GM13976 (cell line): ENCODE results near the gene WASF3.
"Not testable (repeated sequence)": the region's sequence is repeated elsewhere in the genome, so short reads cannot be mapped to it uniquely, and the experiment has no call there.

Source experiments
- DNase-seq: peaks from one replicate; pipeline ENCODE4 v3.0.0; 2012; ENCODE audit warnings: low spot score
- in situ Hi-C: fragments of 300-500 bp; cut with MboI; formaldehyde crosslinking; loops from one replicate; pipeline ENCODE4 v1.12.0; 2022; ENCODE audit warnings: low sequenced_read_pairs, mixed read lengths, inconsistent platforms; ENCODE audit not compliant: unreplicated experiment
- TF ChIP-seq, protein P1 (sequence below): IDR thresholded peaks from 2 replicates; pipeline ENCODE4 v1.5.1; 2012; ENCODE audit warnings: borderline replicate concordance, mild to moderate bottlenecking; ENCODE audit not compliant: insufficient read depth; ENCODE audit errors: extremely low read depth, missing control alignments, control extremely low read depth

Gene WASF3

DNA sequence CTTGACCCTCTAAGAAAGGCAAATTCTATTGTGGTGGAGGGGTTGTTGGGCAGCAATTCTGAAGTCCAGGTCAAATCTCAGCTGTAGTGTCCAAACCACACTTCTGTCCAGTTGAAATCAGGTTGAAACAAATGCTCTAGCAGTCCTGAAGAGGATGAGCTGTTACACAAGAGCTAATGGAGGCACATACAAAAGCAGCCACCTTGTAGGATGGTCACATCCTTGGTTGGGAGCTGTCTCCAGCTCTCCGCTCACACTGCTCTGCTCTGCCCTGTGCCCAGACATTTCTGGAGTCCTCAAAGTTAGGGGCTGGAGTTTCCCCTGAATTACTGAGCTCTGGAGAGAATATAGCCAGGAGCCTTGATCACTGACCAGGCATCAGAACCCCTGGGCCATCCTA is 155.9 kb downstream of the WASF3 start:
- DNase-seq: no peak
- in situ Hi-C loops: no loop called here
- TF ChIP-seq, protein P1, sequence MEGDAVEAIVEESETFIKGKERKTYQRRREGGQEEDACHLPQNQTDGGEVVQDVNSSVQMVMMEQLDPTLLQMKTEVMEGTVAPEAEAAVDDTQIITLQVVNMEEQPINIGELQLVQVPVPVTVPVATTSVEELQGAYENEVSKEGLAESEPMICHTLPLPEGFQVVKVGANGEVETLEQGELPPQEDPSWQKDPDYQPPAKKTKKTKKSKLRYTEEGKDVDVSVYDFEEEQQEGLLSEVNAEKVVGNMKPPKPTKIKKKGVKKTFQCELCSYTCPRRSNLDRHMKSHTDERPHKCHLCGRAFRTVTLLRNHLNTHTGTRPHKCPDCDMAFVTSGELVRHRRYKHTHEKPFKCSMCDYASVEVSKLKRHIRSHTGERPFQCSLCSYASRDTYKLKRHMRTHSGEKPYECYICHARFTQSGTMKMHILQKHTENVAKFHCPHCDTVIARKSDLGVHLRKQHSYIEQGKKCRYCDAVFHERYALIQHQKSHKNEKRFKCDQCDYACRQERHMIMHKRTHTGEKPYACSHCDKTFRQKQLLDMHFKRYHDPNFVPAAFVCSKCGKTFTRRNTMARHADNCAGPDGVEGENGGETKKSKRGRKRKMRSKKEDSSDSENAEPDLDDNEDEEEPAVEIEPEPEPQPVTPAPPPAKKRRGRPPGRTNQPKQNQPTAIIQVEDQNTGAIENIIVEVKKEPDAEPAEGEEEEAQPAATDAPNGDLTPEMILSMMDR: no peak

DNA sequence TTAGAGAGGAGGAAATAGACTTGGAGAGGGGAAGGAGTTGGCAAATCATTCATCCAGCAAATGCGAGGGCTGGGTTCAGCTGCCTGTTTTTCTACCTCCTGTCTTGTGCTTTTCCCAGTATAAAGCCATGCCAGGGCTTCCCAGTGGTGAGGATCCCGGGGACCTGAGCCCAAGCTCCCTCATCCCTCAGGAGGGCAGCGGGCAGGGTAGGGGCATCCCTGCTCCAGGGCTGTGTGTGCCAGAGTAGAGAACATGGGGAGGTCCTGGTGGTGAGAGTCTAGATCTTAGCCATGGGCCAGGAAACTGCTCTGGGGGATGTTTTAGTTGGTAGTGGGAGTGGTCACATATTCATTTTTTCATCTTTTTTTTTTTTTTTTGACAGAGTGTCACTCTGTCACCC is 159.5 kb downstream of the WASF3 start:
- no peak for DNase-seq
- TF ChIP-seq, protein P1: no peak
- in situ Hi-C loops: no loop called here

- in situ Hi-C loops: no loop called here
- TF ChIP-seq, protein P1: no peak
- no peak for DNase-seq
Measured at GRCh38 chr13:26718146-26718545, 160.7 kb downstream of the WASF3 start.

GRCh38 chr13:26718872-26719271 is 161.4 kb downstream of the WASF3 start:
- DNase-seq: no peak
- TF ChIP-seq, protein P1: no peak
- in situ Hi-C loops: no loop called here

DNA sequence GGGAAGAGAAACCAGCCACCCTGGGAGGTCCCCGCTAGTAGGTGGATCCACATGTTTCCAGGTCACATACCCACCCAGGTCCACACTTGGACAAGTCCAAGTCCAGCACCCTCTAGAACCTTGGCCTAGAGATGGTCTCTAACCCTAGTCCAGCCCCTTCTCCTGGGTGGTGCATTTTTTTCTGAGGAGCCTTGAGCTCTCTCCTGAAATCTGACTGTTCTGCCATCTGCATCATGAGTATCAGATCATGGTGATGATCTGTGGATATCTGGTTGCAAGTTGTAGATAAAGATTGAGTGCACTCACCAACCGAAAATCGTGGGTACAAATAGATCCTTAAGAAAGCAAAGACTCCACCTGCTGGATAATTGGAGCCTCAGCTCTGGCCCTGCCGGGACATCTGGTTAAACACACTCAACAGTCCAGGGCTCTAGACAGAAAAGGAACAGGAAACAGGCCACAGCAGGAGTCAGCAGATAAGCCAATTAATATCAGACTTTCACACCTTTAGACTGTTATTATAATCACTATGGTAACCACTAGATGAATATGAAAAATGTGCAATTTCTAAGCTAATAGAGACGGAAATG is 162.0 kb downstream of the WASF3 start:
- no peak for DNase-seq
- in situ Hi-C loops: no loop called here
- TF ChIP-seq, protein P1: no peak

GRCh38 chr13:26721251-26722121 is 164.0 kb downstream of the WASF3 start:
- TF ChIP-seq, protein P1: no peak
- no peak for DNase-seq
- in situ Hi-C loops: no loop called here

DNA sequence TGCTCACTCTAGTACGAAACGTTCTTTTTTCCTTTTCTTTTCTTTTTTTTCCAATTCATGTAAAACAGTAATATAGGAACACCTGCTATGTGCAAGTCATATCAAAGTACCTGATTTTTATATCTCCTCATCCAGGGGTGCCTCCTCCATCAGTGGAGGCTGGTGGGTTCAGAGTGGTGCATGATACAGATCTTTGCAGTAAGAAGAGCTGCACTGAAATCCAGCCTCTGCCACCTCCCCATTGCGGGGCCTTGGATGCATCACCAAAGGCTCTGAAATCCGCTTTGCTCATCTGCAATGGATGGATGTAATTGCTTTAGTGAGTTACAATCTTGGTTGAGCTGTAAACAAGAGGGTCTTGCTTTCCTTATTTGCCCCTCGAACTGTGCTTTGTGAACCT is 164.8 kb downstream of the WASF3 start:
- in situ Hi-C loops: no loop called here
- TF ChIP-seq, protein P1: no peak
- no peak for DNase-seq

DNA sequence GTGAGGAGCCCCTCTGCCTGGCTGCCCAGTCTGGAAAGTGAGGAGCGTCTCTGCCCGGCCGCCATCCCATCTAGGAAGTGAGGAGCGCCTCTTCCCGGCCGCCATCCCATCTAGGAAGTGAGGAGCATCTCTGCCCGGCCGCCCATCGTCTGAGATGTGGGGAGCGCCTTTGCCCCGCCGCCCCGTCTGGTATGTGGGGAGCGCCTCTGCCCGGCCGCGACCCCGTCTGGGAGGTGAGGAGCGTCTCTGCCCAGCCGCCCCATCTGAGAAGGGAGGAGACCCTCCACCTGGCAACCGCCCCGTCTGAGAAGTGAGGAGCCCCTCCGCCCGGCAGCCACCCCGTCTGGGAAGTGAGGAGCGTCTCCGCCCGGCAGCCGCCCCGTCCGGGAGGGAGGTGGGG is 166.1 kb downstream of the WASF3 start:
- DNase-seq, in situ Hi-C loops: not testable (repeated sequence)
